GM13976 (cell line): Measurements from ENCODE around the gene FNIP1.
"Not testable (repeated sequence)": the region's sequence is repeated elsewhere in the genome, so short reads cannot be mapped to it uniquely, and the experiment has no call there.

Source experiments
- DNase-seq: peaks from one replicate; pipeline ENCODE4 v3.0.0; 2012; ENCODE audit warnings: low spot score
- CTCF ChIP-seq: IDR thresholded peaks from 2 replicates; pipeline ENCODE4 v1.5.1; 2012; ENCODE audit warnings: borderline replicate concordance, mild to moderate bottlenecking; ENCODE audit not compliant: insufficient read depth; ENCODE audit errors: extremely low read depth, missing control alignments, control extremely low read depth
- in situ Hi-C: fragments of 300-500 bp; cut with MboI; formaldehyde crosslinking; loops from one replicate; pipeline ENCODE4 v1.12.0; 2022; ENCODE audit warnings: low sequenced_read_pairs, mixed read lengths, inconsistent platforms; ENCODE audit not compliant: unreplicated experiment

The FNIP1 gene

GRCh38 chr5:131627207-131627865 is 169.5 kb downstream of the FNIP1 start:
- no peak for TF ChIP-seq CTCF
- no peak for DNase-seq
- in situ Hi-C loops = no loop called here

- in situ Hi-C loops = no loop called here
- no peak for TF ChIP-seq CTCF
- DNase-seq = no peak
These were observed 174.2 kb downstream of the FNIP1 start for GRCh38 chr5:131622633-131623032.

GRCh38 chr5:131621164-131621563 is 175.7 kb downstream of the FNIP1 start:
- DNase-seq, in situ Hi-C loops: not testable (repeated sequence)

- in situ Hi-C loops = no loop called here
- no peak for TF ChIP-seq CTCF
- DNase-seq = no peak
These were observed 177.7 kb downstream of the FNIP1 start for GRCh38 chr5:131619102-131619501.

- in situ Hi-C loops = no loop called here
- no peak for TF ChIP-seq CTCF
These were observed 179.5 kb downstream of the FNIP1 start for GRCh38 chr5:131617140-131617822.

GRCh38 chr5:131615957-131616356 is 180.9 kb downstream of the FNIP1 start:
- DNase-seq = no peak
- in situ Hi-C loops = no loop called here

More at GRCh38 chr5:131617140-131617822, 179.5 kb downstream of the FNIP1 start:
- no peak for DNase-seq

More at GRCh38 chr5:131615957-131616356, 180.9 kb downstream of the FNIP1 start:
- no peak for TF ChIP-seq CTCF
